Central memory CD8-positive, alpha-beta T cell (primary cell): ENCODE measurements around the gene SOD2.
"Not testable (repeated sequence)": the region's sequence is repeated elsewhere in the genome, so short reads cannot be mapped to it uniquely, and the experiment has no call there.

Experiments used
- ATAC-seq: fragments of 150-1000 bp; cut with Tn5 transposase; replicated peaks from 2 replicates; pipeline ENCODE4 v1.10.0; 2022; ENCODE audit warnings: mild to moderate bottlenecking, moderate FRiP score, moderate number of reproducible peaks; ENCODE audit not compliant: poor library complexity, severe bottlenecking; ENCODE audit errors: extremely low read depth
- DNase-seq, 2 donors: peaks; one replicate each; pipeline ENCODE4 v3.0.0; 2021; ENCODE audit warnings: low spot score in 2 of 2
- H3K27ac Mint-ChIP-seq: one replicate; pipeline ENCODE4 v1.8.0; 2022; ENCODE audit warnings: low read depth, mild to moderate bottlenecking, moderate library complexity, mixed read lengths
- H3K27me3 Mint-ChIP-seq: one replicate; pipeline ENCODE4 v1.8.0; 2022; ENCODE audit warnings: mixed read lengths
- H3K36me3 Mint-ChIP-seq: one replicate; pipeline ENCODE4 v1.8.0; 2022; ENCODE audit warnings: mild to moderate bottlenecking, moderate library complexity, mixed read lengths; ENCODE audit not compliant: insufficient read depth
- H3K4me1 Mint-ChIP-seq: one replicate; pipeline ENCODE4 v1.8.0; 2022; ENCODE audit warnings: mixed read lengths
- H3K4me3 Mint-ChIP-seq: one replicate; pipeline ENCODE4 v1.8.0; 2022; ENCODE audit warnings: mild to moderate bottlenecking, moderate library complexity, mixed read lengths
- H3K9me3 Mint-ChIP-seq: one replicate; pipeline ENCODE4 v1.8.0; 2022; ENCODE audit warnings: mixed read lengths

Gene SOD2

GRCh38 chr6:159713984-159714383, 20.9 kb upstream of the SOD2 start:
- Mint-ChIP-seq H3K36me3 (peaks cover 1% of the 10 kb centered on the region), H3K27me3 (no peaks in the 10 kb centered on the region), H3K27ac (no peak overlapping the region), H3K4me1 (peaks cover 4% of the 10 kb centered on the region), H3K9me3 (no peaks in the 10 kb centered on the region), H3K4me3 (no peak overlapping the region)
- no peak for DNase-seq
- no peak for ATAC-seq

GRCh38 chr6:159712389-159712788, 19.3 kb upstream of the SOD2 start:
- not testable (repeated sequence) for H3K36me3 Mint-ChIP-seq, DNase-seq, H3K27me3 Mint-ChIP-seq, H3K27ac Mint-ChIP-seq, H3K4me3 Mint-ChIP-seq, H3K4me1 Mint-ChIP-seq, H3K9me3 Mint-ChIP-seq, ATAC-seq

GRCh38 chr6:159710603-159711002, 17.6 kb upstream of the SOD2 start:
- not testable (repeated sequence) for ATAC-seq, H3K4me1 Mint-ChIP-seq, DNase-seq

GRCh38 chr6:159701413-159701999, 8.5 kb upstream of the SOD2 start:
- no peaks in the 10 kb centered on the region for H3K9me3 Mint-ChIP-seq
- H3K27me3 Mint-ChIP-seq: no peaks in the 10 kb centered on the region
- no peaks in the 10 kb centered on the region for H3K4me1 Mint-ChIP-seq
- no peak for DNase-seq
- ATAC-seq: no peak
- H3K27ac Mint-ChIP-seq: no peak overlapping the region
- H3K4me3 Mint-ChIP-seq: no peak overlapping the region
- no peaks in the 10 kb centered on the region for H3K36me3 Mint-ChIP-seq

More at GRCh38 chr6:159710603-159711002, 17.6 kb upstream of the SOD2 start:
- not testable (repeated sequence) for H3K4me3 Mint-ChIP-seq, H3K27ac Mint-ChIP-seq, H3K9me3 Mint-ChIP-seq, H3K27me3 Mint-ChIP-seq, H3K36me3 Mint-ChIP-seq

- no peak for DNase-seq
- Mint-ChIP-seq H3K9me3 (no peaks in the 10 kb centered on the region), H3K4me1 (no peaks in the 10 kb centered on the region), H3K27me3 (no peaks in the 10 kb centered on the region), H3K36me3 (no peaks in the 10 kb centered on the region), H3K4me3 (no peak overlapping the region), H3K27ac (no peak overlapping the region)
- no peak for ATAC-seq
Observed at GRCh38 chr6:159700970-159701369, 7.9 kb upstream of the SOD2 start.

GRCh38 chr6:159695984-159696383, 2.9 kb upstream of the SOD2 start:
- Mint-ChIP-seq H3K27me3 (no peaks in the 10 kb centered on the region), H3K4me3 (no peak overlapping the region), H3K27ac (peak overlapping the region; percentile 71), H3K4me1 (peaks cover 28% of the 10 kb centered on the region), H3K9me3 (no peaks in the 10 kb centered on the region), H3K36me3 (peaks cover 22% of the 10 kb centered on the region)
- DNase-seq (no peak), ATAC-seq (no peak)

GRCh38 chr6:159693894-159694545, 979 bp upstream of the SOD2 start:
- no peaks in the 10 kb centered on the region for H3K9me3 Mint-ChIP-seq
- peak overlapping the region; percentile 90 for H3K4me3 Mint-ChIP-seq
- DNase-seq: peak in 1 of 2 donors; percentile 17
- H3K36me3 Mint-ChIP-seq: peaks cover 24% of the 10 kb centered on the region
- H3K4me1 Mint-ChIP-seq: peaks cover 34% of the 10 kb centered on the region
- peak overlapping the region; percentile 92 for H3K27ac Mint-ChIP-seq
- peak; percentile 9 for ATAC-seq
- no peaks in the 10 kb centered on the region for H3K27me3 Mint-ChIP-seq

- H3K9me3 Mint-ChIP-seq: no peaks in the 10 kb centered on the region
- H3K27me3 Mint-ChIP-seq: no peaks in the 10 kb centered on the region
- ATAC-seq: peak; percentile 39
- DNase-seq: peak; percentile 23 to 38
- H3K36me3 Mint-ChIP-seq: peaks cover 34% of the 10 kb centered on the region
- H3K4me3 Mint-ChIP-seq: peak overlapping the region; percentile 90
- H3K27ac Mint-ChIP-seq: peak overlapping the region; percentile 92
- H3K4me1 Mint-ChIP-seq: peaks cover 42% of the 10 kb centered on the region
Observed at GRCh38 chr6:159692303-159693127, 526 bp downstream of the SOD2 start.

GRCh38 chr6:159691963-159692287, 1.1 kb downstream of the SOD2 start:
- Mint-ChIP-seq H3K4me1 (peaks cover 42% of the 10 kb centered on the region), H3K27me3 (no peaks in the 10 kb centered on the region), H3K9me3 (no peaks in the 10 kb centered on the region), H3K36me3 (peaks cover 40% of the 10 kb centered on the region), H3K27ac (peak overlapping the region; percentile 92), H3K4me3 (peak overlapping the region; percentile 90)
- no peak for DNase-seq
- no peak for ATAC-seq

GRCh38 chr6:159691133-159691962, 1.7 kb downstream of the SOD2 start:
- DNase-seq: no peak
- Mint-ChIP-seq H3K36me3 (peaks cover 44% of the 10 kb centered on the region), H3K9me3 (no peaks in the 10 kb centered on the region), H3K27me3 (no peaks in the 10 kb centered on the region), H3K27ac (peak overlapping the region; percentile 92), H3K4me3 (peak overlapping the region; percentile 90), H3K4me1 (peaks cover 42% of the 10 kb centered on the region)
- no peak for ATAC-seq

- DNase-seq, H3K4me3 Mint-ChIP-seq, H3K27ac Mint-ChIP-seq, H3K9me3 Mint-ChIP-seq, H3K27me3 Mint-ChIP-seq, ATAC-seq: not testable (repeated sequence)
- peaks cover 54% of the 10 kb centered on the region for H3K36me3 Mint-ChIP-seq
- H3K4me1 Mint-ChIP-seq: peaks cover 42% of the 10 kb centered on the region
Observed at GRCh38 chr6:159690135-159690534, 2.9 kb downstream of the SOD2 start.

- Mint-ChIP-seq H3K9me3 (no peaks in the 10 kb centered on the region), H3K36me3 (peaks cover 55% of the 10 kb centered on the region), H3K27ac (peak overlapping the region; percentile 35), H3K27me3 (no peaks in the 10 kb centered on the region), H3K4me1 (peaks cover 31% of the 10 kb centered on the region), H3K4me3 (no peak overlapping the region)
- DNase-seq (no peak), ATAC-seq (no peak)
Observed at GRCh38 chr6:159689001-159689400, 4.0 kb downstream of the SOD2 start.
